ENCODE measurements around the gene KLK14. TPM values are rescaled to one million over a fixed set of nuclear protein-coding genes. Genes with fewer than 3 reads are reported as not detected.
A peak's percentile ranks its signal among the peaks of the same experiment; 100 is the strongest.

Gene KLK14
- total and polyA plus RNA-seq, 2 of the 8 experiments (the other 6 are each of a cell fraction or from before 2014, with no cell fraction given), result 0.09 to 1.2 TPM

GRCh38 chr19:51093510-51094345 lies 11.0 kb upstream of the KLK14 start:
- no peak overlapping the region for H2BK20ac ChIP-seq (ENCODE audit: low read length)
- peak overlapping the region; percentile 81; the same call in 1 of the 2 replicates for H2BK15ac ChIP-seq (ENCODE audit: low read length)
- FAIRE-seq (no peak), DNase-seq (ENCODE audit: low read depth in 1 of 2, low spot score in 2 of 2) (no peak)
- H3K4me1 ChIP-seq (replicated peaks in 1 of 4; ENCODE audit: control insufficient read depth in 3 of 4, insufficient read depth in 4 of 4, low read length in 3 of 4), result peaks cover 0 to 6% (median 2%) of the 10 kb centered on the region in 4 experiments; a peak in 5 of 7 replicates
- no peak overlapping the region for H3K4me2 ChIP-seq (ENCODE audit: insufficient read depth in 1 of 2, low read depth in 2 of 2, low read length in 2 of 2)
- ChIA-PET POLR2A (ENCODE audit: partially characterized antibody) (interaction anchor here (1.2 kb wide), 1 partner anchor 72 kb away, joined by 3 read pairs; no protein-coding TSS in a partner anchor), CTCF (ENCODE audit: partially characterized antibody) (interaction anchor here (0.6 to 8.3 kb wide), 25 partner anchors 8 to 314 kb away, joined by 3 to 269 read pairs (median 6); partner anchors contain the start of genes KLK10, KLK11, KLK13 and KLK4)
- no peak overlapping the region for H3K4me3 ChIP-seq (ENCODE audit: extremely low read depth in 1 of 4, insufficient read depth in 2 of 4, low read depth in 3 of 4, low read length in 4 of 4)
- H4K5ac ChIP-seq (ENCODE audit: insufficient read length, low read depth, low read length), result no peak overlapping the region
- H2AFZ ChIP-seq (ENCODE audit: low read length), result no peak overlapping the region
- no peak overlapping the region for H3K4ac ChIP-seq (replicated peaks; ENCODE audit: insufficient read length, low read depth, low read length)
- peaks cover 0 to 3% of the 10 kb centered on the region in 2 experiments for H4K20me1 ChIP-seq (replicated peaks in 1 of 2; ENCODE audit: control insufficient read depth in 1 of 2, insufficient read depth in 2 of 2, low read length in 2 of 2)
- no peak overlapping the region for H4K91ac ChIP-seq (replicated peaks; ENCODE audit: insufficient read length, low read length)
- no peaks in the 10 kb centered on the region for H3K79me2 ChIP-seq (ENCODE audit: control insufficient read depth in 1 of 2, insufficient read depth in 2 of 2, low read length in 2 of 2)
- no peaks in the 10 kb centered on the region for H3K79me1 ChIP-seq (ENCODE audit: low read depth, low read length)
- no peaks in the 10 kb centered on the region for H3K23me2 ChIP-seq (ENCODE audit: low read depth, low read length)
- no peak overlapping the region for H2BK5ac ChIP-seq (ENCODE audit: low read depth, low read length)
- no peak overlapping the region for H3K56ac ChIP-seq (replicated peaks; ENCODE audit: insufficient read length, low read depth, low read length)
- H3K9me3 ChIP-seq (ENCODE audit: insufficient read depth in 2 of 2, low read depth in 1 of 2, low read length in 1 of 2), result no peaks in the 10 kb centered on the region
- H4K8ac ChIP-seq (ENCODE audit: extremely low read depth, insufficient read depth, low read length), result peak overlapping the region; percentile 74; the same call in 1 of the 2 replicates
- no peak overlapping the region for H2BK12ac ChIP-seq (ENCODE audit: low read depth, low read length)
- no peaks in the 10 kb centered on the region for H3K36me3 ChIP-seq (ENCODE audit: control insufficient read depth in 2 of 4, insufficient read depth in 4 of 4, low read length in 3 of 4)
- no peak overlapping the region for H2BK120ac ChIP-seq (replicated peaks; ENCODE audit: low read depth, low read length)
- H2AK5ac ChIP-seq (ENCODE audit: low read depth, low read length), result 0 out of 2 replicates have a peak overlapping the region, but pooled peaks have one; percentile 30
- H3K27me3 ChIP-seq (replicated peaks in 1 of 4; ENCODE audit: control insufficient read depth in 3 of 4, extremely low read depth in 1 of 4, insufficient read depth in 3 of 4, low read length in 3 of 4), result no peaks in the 10 kb centered on the region; a peak in 1 of 7 replicates
- 89% methylated on average over 19 of the region's 22 CpGs; no CpG with 5 or more reads in 1 of the 2 experiments for WGBS, 2 experiments (ENCODE audit: extremely low coverage in 1 of 2, insufficient coverage in 1 of 2, insufficient read length in 1 of 2, insufficient replicate concordance in 2 of 2, low coverage in 1 of 2, low lambda C conversion rate in 2 of 2, missing lambda C conversion rate in 1 of 2)
- H3K14ac ChIP-seq (ENCODE audit: insufficient read length), result no peak overlapping the region
- no peak overlapping the region for H3K23ac ChIP-seq (ENCODE audit: insufficient read length)
- H3K9ac ChIP-seq (replicated peaks in 1 of 4; ENCODE audit: extremely low read depth in 1 of 4, low read depth in 3 of 4, low read length in 3 of 4), result no peak overlapping the region
- TF ChIP-seq SP2 (IDR thresholded peaks at IDR 0.05; ENCODE audit: low read length) (no peak), SUZ12 (IDR thresholded peaks at IDR 0.05; ENCODE audit: low read length) (no peak), MAFK (IDR thresholded peaks at IDR 0.05; ENCODE audit: low read depth, low read length) (no peak), HDAC6 (IDR thresholded peaks at IDR 0.05; ENCODE audit: low read depth, low read length) (no peak)
- no peak overlapping the region for H3K27ac ChIP-seq (ENCODE audit: low read depth, low read length)
- no peak overlapping the region for H3K18ac ChIP-seq (ENCODE audit: extremely low read depth, low read length)
